ENCODE data around the gene CNDP2. TPM values are rescaled to one million over a fixed set of nuclear protein-coding genes. Genes with fewer than 3 reads are reported as not detected.

The CNDP2 gene
- total RNA-seq, 4 donors from 2014 or later: 71.8 to 87.8 (median 81.5) TPM

DNA sequence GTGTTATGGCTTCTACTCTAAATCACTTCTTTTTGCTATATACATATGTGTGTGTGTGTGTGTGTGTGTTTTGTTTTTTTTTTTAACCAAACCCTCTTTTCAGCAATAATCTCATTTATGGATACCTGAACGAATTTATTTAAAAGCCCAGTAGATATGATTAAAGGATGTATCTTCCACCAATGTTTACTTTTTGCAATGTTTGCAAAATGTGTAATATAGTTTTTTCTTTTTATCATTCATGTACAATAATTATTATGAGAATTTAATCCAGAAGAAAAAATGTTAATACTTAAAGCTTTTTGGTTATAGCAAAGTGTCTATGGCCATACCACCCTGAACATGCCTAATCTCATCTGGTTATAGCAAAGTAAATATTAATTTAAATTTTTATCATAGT is 1.6 kb upstream of the CNDP2 start:
- Histone ChIP-seq H3K4me3 (no peak overlapping the region), H3K9me3 (no peaks in the 10 kb centered on the region), H3K36me3 (no peaks in the 10 kb centered on the region), H3K27me3 (no peaks in the 10 kb centered on the region), H3K4me1 (peaks cover 0 to 28% (median 20%) of the 10 kb centered on the region in 4 donors), H3K27ac (no peak overlapping the region)
- DNase-seq (ENCODE audit: low spot score in 2 of 2): no peak
- 73 to 80% methylated on average over 1 of the region's 1 CpG for WGBS, 2 donors
- TF ChIP-seq POLR2A (IDR thresholded peaks at IDR 0.05): no peak
- TF ChIP-seq, protein P1, sequence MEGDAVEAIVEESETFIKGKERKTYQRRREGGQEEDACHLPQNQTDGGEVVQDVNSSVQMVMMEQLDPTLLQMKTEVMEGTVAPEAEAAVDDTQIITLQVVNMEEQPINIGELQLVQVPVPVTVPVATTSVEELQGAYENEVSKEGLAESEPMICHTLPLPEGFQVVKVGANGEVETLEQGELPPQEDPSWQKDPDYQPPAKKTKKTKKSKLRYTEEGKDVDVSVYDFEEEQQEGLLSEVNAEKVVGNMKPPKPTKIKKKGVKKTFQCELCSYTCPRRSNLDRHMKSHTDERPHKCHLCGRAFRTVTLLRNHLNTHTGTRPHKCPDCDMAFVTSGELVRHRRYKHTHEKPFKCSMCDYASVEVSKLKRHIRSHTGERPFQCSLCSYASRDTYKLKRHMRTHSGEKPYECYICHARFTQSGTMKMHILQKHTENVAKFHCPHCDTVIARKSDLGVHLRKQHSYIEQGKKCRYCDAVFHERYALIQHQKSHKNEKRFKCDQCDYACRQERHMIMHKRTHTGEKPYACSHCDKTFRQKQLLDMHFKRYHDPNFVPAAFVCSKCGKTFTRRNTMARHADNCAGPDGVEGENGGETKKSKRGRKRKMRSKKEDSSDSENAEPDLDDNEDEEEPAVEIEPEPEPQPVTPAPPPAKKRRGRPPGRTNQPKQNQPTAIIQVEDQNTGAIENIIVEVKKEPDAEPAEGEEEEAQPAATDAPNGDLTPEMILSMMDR (IDR thresholded peaks at IDR 0.05): no peak
- no peak for TF ChIP-seq EP300 (IDR thresholded peaks at IDR 0.05)

DNA sequence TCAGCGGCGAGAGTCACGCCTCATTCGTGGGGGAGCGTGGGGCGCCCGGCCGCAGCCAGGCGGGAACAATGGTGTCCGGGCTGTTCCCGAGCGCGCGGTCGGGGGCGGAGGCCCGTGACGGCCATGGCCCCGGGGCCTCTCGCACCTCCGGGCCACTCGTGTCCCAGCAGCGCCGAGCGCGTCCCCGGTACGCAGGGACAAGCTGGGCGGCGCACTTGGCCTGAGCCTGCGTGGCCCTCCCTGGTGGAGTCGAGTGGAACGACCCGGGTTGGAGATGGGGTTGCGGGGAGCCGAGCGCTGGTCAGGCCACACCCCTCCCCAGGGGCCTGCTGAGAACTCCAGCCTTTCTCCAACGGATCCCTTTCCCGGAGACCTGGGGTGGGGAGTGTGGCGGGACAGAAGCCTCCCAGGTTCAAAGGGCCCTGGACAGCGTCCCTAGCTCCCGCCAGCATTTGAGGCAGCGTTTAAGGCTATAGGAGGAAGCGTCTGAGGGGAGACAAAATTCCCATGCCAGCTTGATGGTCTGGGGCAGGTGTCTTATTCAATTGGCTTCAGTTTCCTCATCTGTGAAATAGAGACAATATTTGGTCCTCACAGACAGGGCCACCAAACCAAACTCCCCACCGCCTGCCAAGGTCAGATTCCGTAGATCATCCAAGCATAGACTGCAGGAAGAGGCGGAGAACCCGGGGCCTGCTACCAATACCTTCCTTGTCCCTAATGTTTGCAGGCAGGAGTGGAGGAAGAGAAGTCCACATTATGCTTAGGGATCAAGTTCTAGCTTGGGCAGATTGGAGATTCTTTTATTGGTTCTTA is 553 bp downstream of the CNDP2 start:
- H3K27ac ChIP-seq: peak overlapping the region; percentile 83 to 94 (median 88)
- peaks cover 0 to 12% (median 0%) of the 10 kb centered on the region in 3 donors for H3K36me3 ChIP-seq
- WGBS, 2 donors: 5 to 8% methylated on average over 20 to 45 of the region's 48 CpGs
- H3K27me3 ChIP-seq: no peaks in the 10 kb centered on the region
- H3K9me3 ChIP-seq: no peaks in the 10 kb centered on the region
- peaks cover 0 to 32% (median 20%) of the 10 kb centered on the region in 4 donors for H3K4me1 ChIP-seq
- H3K4me3 ChIP-seq: peak overlapping the region; percentile 63 to 100 (median 82)
- peak in 1 of 2 donors; percentile 13 for DNase-seq (ENCODE audit: low spot score in 2 of 2)
- TF ChIP-seq EP300 (IDR thresholded peaks at IDR 0.05) (no peak), POLR2A (IDR thresholded peaks at IDR 0.05) (no peak)
- TF ChIP-seq, protein P1 (IDR thresholded peaks at IDR 0.05): peak in 3 of 5 experiments; percentile 7 to 45 (median 43)

DNA sequence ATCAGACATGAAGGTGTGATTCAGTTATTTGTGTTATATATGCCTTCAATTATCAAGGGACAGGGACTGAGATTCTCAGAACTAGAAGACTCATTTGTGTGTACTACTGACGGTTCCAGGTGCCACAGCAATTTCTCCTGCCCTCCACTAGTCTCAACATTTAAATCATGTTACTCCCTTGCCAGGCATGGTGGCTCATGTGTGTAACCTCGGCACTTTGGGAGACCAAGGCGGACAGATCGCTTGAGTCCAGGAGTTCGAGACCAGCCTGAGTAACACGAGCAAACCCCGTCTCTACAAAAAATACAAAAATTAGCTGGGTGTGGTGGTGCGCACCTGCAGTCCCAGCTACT is 1.1 kb downstream of the CNDP2 start:
- Histone ChIP-seq H3K27ac (peak overlapping the region in 3 of 4 donors; percentile 83 to 94 (median 90)), H3K27me3 (no peaks in the 10 kb centered on the region), H3K9me3 (no peaks in the 10 kb centered on the region), H3K36me3 (peaks cover 0 to 18% (median 0%) of the 10 kb centered on the region in 3 donors), H3K4me3 (peak overlapping the region in 2 of 4 donors; percentile 63 to 84), H3K4me1 (peaks cover 0 to 32% (median 20%) of the 10 kb centered on the region in 4 donors)
- WGBS, 2 donors: 91% methylated on average over 8 of the region's 8 CpGs
- DNase-seq (ENCODE audit: low spot score in 2 of 2): no peak
- no peak for TF ChIP-seq POLR2A (IDR thresholded peaks at IDR 0.05)
- TF ChIP-seq EP300 (IDR thresholded peaks at IDR 0.05): no peak
- TF ChIP-seq, protein P1 (IDR thresholded peaks at IDR 0.05): no peak

DNA sequence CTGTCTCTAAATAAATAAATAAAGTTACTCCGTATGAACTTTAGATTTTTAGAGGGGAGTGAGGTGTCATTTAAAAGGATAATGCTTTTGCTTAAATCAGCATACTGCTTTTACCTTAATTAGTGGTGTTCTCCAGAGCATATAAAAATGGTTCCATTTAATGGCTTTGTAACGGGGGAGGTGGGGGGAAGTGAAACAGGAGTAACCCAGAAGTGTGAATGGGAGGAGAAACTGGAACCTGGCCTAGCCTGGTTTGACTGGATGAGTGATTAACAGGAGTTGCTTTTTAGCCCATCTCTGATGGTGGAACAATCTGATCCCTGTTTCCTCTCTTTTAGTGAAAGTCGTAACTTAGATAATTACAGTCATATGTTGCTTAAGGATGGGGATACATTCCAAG is 1.6 kb downstream of the CNDP2 start:
- Histone ChIP-seq H3K9me3 (no peaks in the 10 kb centered on the region), H3K4me1 (peaks cover 0 to 32% (median 20%) of the 10 kb centered on the region in 4 donors), H3K27me3 (no peaks in the 10 kb centered on the region), H3K36me3 (peaks cover 0 to 23% (median 4%) of the 10 kb centered on the region in 3 donors), H3K4me3 (no peak overlapping the region), H3K27ac (no peak overlapping the region)
- TF ChIP-seq, protein P1 (IDR thresholded peaks at IDR 0.05): no peak
- TF ChIP-seq EP300 (IDR thresholded peaks at IDR 0.05) (no peak), POLR2A (IDR thresholded peaks at IDR 0.05) (no peak)
- WGBS, 2 donors: 74 to 78% methylated on average over 3 of the region's 3 CpGs
- no peak for DNase-seq (ENCODE audit: low spot score in 2 of 2)
